Caco-2 (cell line): ENCODE measurements around the gene USP34. TPM values are rescaled to one million over a fixed set of nuclear protein-coding genes. Genes with fewer than 3 reads are reported as not detected.

Experiments used
- BruUV-seq: library from RNA; stranded (reverse); fragments of 400-500 nt; replicated peaks from 2 replicates; lab custom pipeline; 2021; lab: Mats Ljungman, UMichigan
- CTCF ChIA-PET: fragments of 300-600 bp; sonication (Branson Sonifier 250); formaldehyde crosslinking; loops from one replicate; lab custom pipeline; 2022; ENCODE audit warnings: antibody characterized with exemption; lab: Charles Lee
- POLR2A ChIA-PET: fragments of 300-600 bp; sonication (Branson Sonifier 250); formaldehyde crosslinking; loops from one replicate; lab custom pipeline; 2022; ENCODE audit warnings: antibody characterized with exemption; lab: Charles Lee
- DNase-seq, 2 experiments: peaks; one replicate each; pipeline versions ENCODE4 v3.0.0 to v3.0.0-alpha.2; 2020 to 2022
- H3K27me3 ChIP-seq: replicated peaks from 2 replicates; pipeline ENCODE4 v1.6.0; 2011; ENCODE audit warnings: low read length; ENCODE audit not compliant: control insufficient read depth, insufficient read depth
- H3K36me3 ChIP-seq: 2 replicates; pipeline ENCODE4 v1.5.1; 2011; ENCODE audit warnings: low read length; ENCODE audit not compliant: control insufficient read depth, insufficient read depth
- H3K4me1 ChIP-seq: fragments of 250-450 bp; sonication (Bioruptor Pico); 2 replicates; pipeline ENCODE4 v1.5.1; 2020; ENCODE audit warnings: mild to moderate bottlenecking
- H3K4me3 ChIP-seq: 2 replicates; pipeline ENCODE4 v1.5.1; 2011; ENCODE audit warnings: low read depth, mild to moderate bottlenecking, control low read depth, low read length
- H3K9me3 ChIP-seq: fragments of 250-450 bp; sonication (Bioruptor Pico); 2 replicates; pipeline ENCODE4 v1.5.1; 2020; ENCODE audit warnings: mild to moderate bottlenecking, moderate library complexity
- H3K27ac Mint-ChIP-seq: one replicate; pipeline ENCODE4 v1.8.0; 2022; ENCODE audit warnings: mixed read lengths; ENCODE audit not compliant: unreplicated experiment
- H3K27me3 Mint-ChIP-seq: one replicate; pipeline ENCODE4 v1.8.0; 2022; ENCODE audit warnings: mixed read lengths; ENCODE audit not compliant: insufficient read depth, unreplicated experiment
- H3K36me3 Mint-ChIP-seq: one replicate; pipeline ENCODE4 v1.8.0; 2022; ENCODE audit warnings: mild to moderate bottlenecking, mixed read lengths; ENCODE audit not compliant: insufficient read depth, unreplicated experiment
- H3K4me1 Mint-ChIP-seq: one replicate; pipeline ENCODE4 v1.8.0; 2022; ENCODE audit warnings: low read depth, mixed read lengths; ENCODE audit not compliant: unreplicated experiment
- H3K4me3 Mint-ChIP-seq: one replicate; pipeline ENCODE4 v1.8.0; 2022; ENCODE audit warnings: mild to moderate bottlenecking, moderate library complexity, mixed read lengths; ENCODE audit not compliant: unreplicated experiment
- H3K9me3 Mint-ChIP-seq: one replicate; pipeline ENCODE4 v1.8.0; 2022; ENCODE audit warnings: mixed read lengths; ENCODE audit not compliant: unreplicated experiment
- CTCF ChIP-seq, 2 experiments: fragments of 200-600 bp in 1 of 2; IDR thresholded peaks; 1 replicate in 1 of 2; 2 replicates in 1 of 2; pipeline versions ENCODE4 v1.5.1 to v1.8.0; 2011 to 2022; ENCODE audit warnings: antibody characterized with exemption in 1 of 2, control low read depth in 1 of 2, inconsistent platforms in 1 of 2, low read depth in 1 of 2, low read length in 1 of 2, mild to moderate bottlenecking in 1 of 2, moderate library complexity in 1 of 2; ENCODE audit not compliant: insufficient read depth in 1 of 2, severe bottlenecking in 1 of 2, unreplicated experiment in 1 of 2
- intact Hi-C: fragments of 100-400 bp; cut with micrococcal nuclease; formaldehyde crosslinking; loops from one replicate; pipeline ENCODE4 v1.10.0; 2022; ENCODE audit not compliant: unreplicated experiment
- total RNA-seq: library from RNA; stranded (reverse); gene quantifications from 2 replicates; pipeline ENCODE4 v1.2.3, GENCODE V29; 2022

Gene USP34
- total RNA-seq, 1 experiment from 2014 or later: 100 TPM

DNA sequence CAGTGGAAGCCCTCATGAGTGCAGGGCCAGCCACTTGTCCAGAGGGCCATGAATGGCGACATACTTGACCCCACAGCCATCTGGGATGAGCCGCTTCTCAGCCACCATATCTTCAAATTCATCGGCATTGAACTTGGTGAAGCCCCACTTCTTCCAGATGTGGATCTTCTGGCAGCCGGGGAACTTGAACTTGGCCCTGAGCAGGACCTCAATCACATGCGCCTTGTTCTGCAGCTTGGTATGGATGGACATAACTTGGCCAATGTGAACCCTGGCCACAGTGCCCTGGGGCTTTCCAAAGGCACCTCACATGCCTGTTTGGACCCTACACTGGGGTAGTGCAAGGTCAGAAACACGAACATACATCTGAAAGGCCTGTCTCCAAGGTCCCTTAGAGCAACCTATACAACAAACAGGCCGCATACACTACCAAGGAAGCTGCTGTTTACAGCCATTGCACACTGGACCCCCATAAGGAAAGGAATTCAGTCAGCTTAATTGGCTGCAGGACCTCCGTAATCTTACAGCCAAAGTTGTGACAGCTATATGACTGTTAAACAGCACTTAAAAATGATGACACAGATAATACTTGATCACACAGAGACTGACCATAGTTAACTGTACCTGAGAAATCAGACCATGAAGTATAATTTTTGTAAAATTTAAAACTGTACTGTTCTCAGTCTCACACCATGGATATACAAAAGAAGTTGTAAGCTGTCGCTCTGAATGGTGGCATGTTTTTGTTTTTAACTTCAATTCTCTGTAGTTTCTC, 53.8 kb downstream of the USP34 start:
- Mint-ChIP-seq H3K4me3 (no peak overlapping the region), H3K36me3 (peaks cover 12% of the 10 kb centered on the region), H3K27me3 (no peaks in the 10 kb centered on the region), H3K27ac (no peak overlapping the region), H3K4me1 (peaks cover 7% of the 10 kb centered on the region), H3K9me3 (no peaks in the 10 kb centered on the region)
- ChIA-PET CTCF (no interaction called here), POLR2A (no interaction called here)
- no peaks in the 10 kb centered on the region for H3K36me3 ChIP-seq
- TF ChIP-seq CTCF (IDR thresholded peaks at IDR 0.05; ENCODE audit: insufficient read depth in 1 of 2, low read depth in 1 of 2, low read length in 1 of 2, severe bottlenecking in 1 of 2, unreplicated experiment in 1 of 2): no peak
- no peak overlapping the region for H3K4me3 ChIP-seq
- intact Hi-C loops: no loop called here
- no peaks in the 10 kb centered on the region for H3K4me1 ChIP-seq
- H3K9me3 ChIP-seq: no peaks in the 10 kb centered on the region
- no peaks in the 10 kb centered on the region for H3K27me3 ChIP-seq
- no TSS peak for BruUV-seq
- no peak for DNase-seq

GRCh38 chr2:61415265-61415664, 55.6 kb downstream of the USP34 start:
- H3K9me3 ChIP-seq: no peaks in the 10 kb centered on the region
- Mint-ChIP-seq H3K4me1 (no peaks in the 10 kb centered on the region), H3K27me3 (no peaks in the 10 kb centered on the region), H3K4me3 (no peak overlapping the region), H3K36me3 (peaks cover 28% of the 10 kb centered on the region), H3K27ac (no peak overlapping the region), H3K9me3 (no peaks in the 10 kb centered on the region)
- DNase-seq: no peak
- no TSS peak for BruUV-seq
- no peaks in the 10 kb centered on the region for H3K27me3 ChIP-seq
- POLR2A ChIA-PET: interaction anchor here (0.9 kb wide), 1 partner anchor 19 kb away, joined by 3 read pairs; no protein-coding TSS in a partner anchor
- intact Hi-C loops: no loop called here
- H3K36me3 ChIP-seq: no peaks in the 10 kb centered on the region
- H3K4me1 ChIP-seq: 0 out of 2 replicates have a peak, but pooled peaks cover 6% of the 10 kb centered on the region
- TF ChIP-seq CTCF (IDR thresholded peaks at IDR 0.05; ENCODE audit: insufficient read depth in 1 of 2, low read depth in 1 of 2, low read length in 1 of 2, severe bottlenecking in 1 of 2, unreplicated experiment in 1 of 2): no peak
- CTCF ChIA-PET: no interaction called here
- no peak overlapping the region for H3K4me3 ChIP-seq

DNA sequence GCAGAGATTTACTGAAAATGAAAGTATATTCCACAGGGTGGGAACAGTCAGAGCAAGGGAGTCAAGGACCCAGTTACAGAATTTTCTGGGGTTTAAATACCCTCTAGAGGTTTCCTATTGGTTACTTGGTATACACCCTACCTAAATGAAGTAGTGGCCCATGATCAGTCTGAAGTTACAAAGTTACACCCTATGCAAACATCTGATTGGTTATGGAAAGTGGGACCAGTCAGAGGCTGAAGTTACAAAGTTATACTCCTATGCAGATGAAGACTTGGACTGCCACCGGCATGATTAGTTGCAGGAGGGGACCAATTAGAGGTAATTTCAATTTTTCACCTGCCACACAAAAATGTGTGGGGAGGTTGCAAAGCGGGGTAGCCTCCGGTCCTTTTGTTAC, 56.2 kb downstream of the USP34 start:
- no peak overlapping the region for H3K4me3 Mint-ChIP-seq
- no peak for DNase-seq
- H3K27ac Mint-ChIP-seq: no peak overlapping the region
- H3K36me3 ChIP-seq: no peaks in the 10 kb centered on the region
- no peaks in the 10 kb centered on the region for H3K9me3 ChIP-seq
- H3K9me3 Mint-ChIP-seq: no peaks in the 10 kb centered on the region
- H3K27me3 ChIP-seq: no peaks in the 10 kb centered on the region
- H3K4me1 ChIP-seq: 0 out of 2 replicates have a peak, but pooled peaks cover 6% of the 10 kb centered on the region
- intact Hi-C loops: no loop called here
- H3K4me3 ChIP-seq: no peak overlapping the region
- BruUV-seq: no TSS peak
- ChIA-PET POLR2A (no interaction called here), CTCF (no interaction called here)
- H3K27me3 Mint-ChIP-seq: no peaks in the 10 kb centered on the region
- H3K4me1 Mint-ChIP-seq: no peaks in the 10 kb centered on the region
- no peak for TF ChIP-seq CTCF (IDR thresholded peaks at IDR 0.05; ENCODE audit: insufficient read depth in 1 of 2, low read depth in 1 of 2, low read length in 1 of 2, severe bottlenecking in 1 of 2, unreplicated experiment in 1 of 2)
- H3K36me3 Mint-ChIP-seq: peaks cover 30% of the 10 kb centered on the region
